Keratinocyte (primary cell): Measurements from ENCODE around the gene SHMT2.

Experiments
- EZH2 ChIP-seq: IDR thresholded peaks from one replicate; pipeline ENCODE4 v1.6.1; 2012; ENCODE audit warnings: inconsistent platforms, mild to moderate bottlenecking, low read length, moderate library complexity
- TF ChIP-seq, protein P1 (sequence below), 3 experiments: IDR thresholded peaks in 1 of 3; conservative IDR thresholded peaks in 1 of 3; optimal IDR thresholded peaks in 1 of 3; 2 replicates in 2 of 3; 3 replicates in 1 of 3; pipeline versions ENCODE3 to v1.5.1; 2011; ENCODE audit warnings: low read length in 3 of 3, mild to moderate bottlenecking in 3 of 3, moderate library complexity in 2 of 3, control low read depth in 1 of 3, inconsistent platforms in 1 of 3; ENCODE audit not compliant: insufficient read depth in 2 of 3; ENCODE audit errors: extremely low read depth in 1 of 3

DNA sequence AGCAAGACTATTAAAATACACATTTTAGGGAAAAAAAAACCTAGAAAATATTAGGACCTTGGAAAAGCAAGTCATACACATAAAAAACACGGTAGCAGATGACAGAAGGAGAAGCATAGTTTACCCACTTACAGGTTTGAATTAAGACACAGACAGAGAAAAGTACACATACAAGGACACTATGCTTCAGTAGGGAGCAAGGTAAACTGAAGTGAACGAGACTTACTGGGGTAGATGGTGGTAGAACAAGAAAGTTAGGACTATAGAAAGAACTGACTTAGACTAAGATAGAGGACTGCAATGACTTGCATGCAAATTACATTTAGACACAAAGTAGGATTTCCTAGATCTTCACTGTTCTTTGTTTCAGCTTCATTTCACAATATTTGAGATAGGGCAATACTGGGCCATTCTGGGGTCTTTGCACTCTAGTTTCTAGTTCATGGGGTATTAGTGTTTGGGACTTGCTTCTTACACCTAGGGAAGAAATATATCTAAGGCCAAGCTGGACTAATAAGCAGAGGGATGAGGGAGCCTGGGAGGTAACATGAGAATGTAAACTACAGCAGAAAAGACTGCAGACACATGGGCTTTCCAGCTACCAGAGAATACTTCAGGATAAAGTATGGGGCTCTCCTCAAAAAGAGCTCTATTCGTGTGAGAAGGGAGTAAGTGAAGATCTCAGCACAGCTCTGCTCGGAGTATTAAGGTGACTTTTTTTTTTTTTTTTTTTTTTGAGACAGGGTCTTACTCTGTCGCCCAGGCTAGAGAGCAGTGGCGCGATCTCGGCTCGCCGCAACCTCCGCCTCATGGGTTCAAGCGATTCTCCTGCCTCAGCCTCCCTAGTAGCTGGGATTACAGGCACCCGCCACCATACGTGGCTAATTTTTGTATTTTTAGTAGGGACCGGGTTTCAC is 49.2 kb downstream of the SHMT2 start:
- no peak for TF ChIP-seq EZH2
- TF ChIP-seq, protein P1, sequence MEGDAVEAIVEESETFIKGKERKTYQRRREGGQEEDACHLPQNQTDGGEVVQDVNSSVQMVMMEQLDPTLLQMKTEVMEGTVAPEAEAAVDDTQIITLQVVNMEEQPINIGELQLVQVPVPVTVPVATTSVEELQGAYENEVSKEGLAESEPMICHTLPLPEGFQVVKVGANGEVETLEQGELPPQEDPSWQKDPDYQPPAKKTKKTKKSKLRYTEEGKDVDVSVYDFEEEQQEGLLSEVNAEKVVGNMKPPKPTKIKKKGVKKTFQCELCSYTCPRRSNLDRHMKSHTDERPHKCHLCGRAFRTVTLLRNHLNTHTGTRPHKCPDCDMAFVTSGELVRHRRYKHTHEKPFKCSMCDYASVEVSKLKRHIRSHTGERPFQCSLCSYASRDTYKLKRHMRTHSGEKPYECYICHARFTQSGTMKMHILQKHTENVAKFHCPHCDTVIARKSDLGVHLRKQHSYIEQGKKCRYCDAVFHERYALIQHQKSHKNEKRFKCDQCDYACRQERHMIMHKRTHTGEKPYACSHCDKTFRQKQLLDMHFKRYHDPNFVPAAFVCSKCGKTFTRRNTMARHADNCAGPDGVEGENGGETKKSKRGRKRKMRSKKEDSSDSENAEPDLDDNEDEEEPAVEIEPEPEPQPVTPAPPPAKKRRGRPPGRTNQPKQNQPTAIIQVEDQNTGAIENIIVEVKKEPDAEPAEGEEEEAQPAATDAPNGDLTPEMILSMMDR (optimal IDR thresholded peaks at IDR 0.05 in 1 of 3, IDR thresholded peaks at IDR 0.05 in 1 of 3, conservative IDR thresholded peaks at IDR 0.05 in 1 of 3; ENCODE audit: extremely low read depth in 1 of 3, insufficient read depth in 2 of 3, low read length in 3 of 3) = no peak
